OCI-LY7 (cell line): ENCODE results near the gene ZMPSTE24. TPM values are rescaled to one million over a fixed set of nuclear protein-coding genes. Genes with fewer than 3 reads are reported as not detected.
"Not testable (repeated sequence)": the region's sequence is repeated elsewhere in the genome, so short reads cannot be mapped to it uniquely, and the experiment has no call there.

Experiments used
- BruUV-seq: library from RNA; stranded (reverse); fragments of 400-500 nt; replicated peaks from 2 replicates; lab custom pipeline; 2021; lab: Mats Ljungman, UMichigan
- CTCF ChIA-PET: fragments of 300-600 bp; sonication (Branson Sonifier 250); formaldehyde crosslinking; loops from one replicate; lab custom pipeline; 2022; ENCODE audit warnings: antibody characterized with exemption; ENCODE audit not compliant: unreplicated experiment; lab: Charles Lee
- POLR2A ChIA-PET: fragments of 300-600 bp; sonication (Branson Sonifier 250); formaldehyde crosslinking; loops from one replicate; lab custom pipeline; 2022; ENCODE audit warnings: antibody characterized with exemption; lab: Charles Lee
- DNase-seq: peaks from one replicate; pipeline ENCODE4 v3.0.0-alpha.2; 2015; ENCODE audit warnings: low spot score
- H2AFZ ChIP-seq: fragments of 200-600 bp; sonication (generic), shearing (Covaris generic); 2 replicates; pipeline ENCODE4 v1.6.1; 2014; ENCODE audit warnings: mild to moderate bottlenecking, antibody characterized with exemption, low read length, moderate library complexity
- H3K27ac ChIP-seq: fragments of 200-600 bp; sonication (generic); 2 replicates; pipeline ENCODE4 v1.5.1; 2014; ENCODE audit warnings: mixed run types, low read depth, mild to moderate bottlenecking, moderate library complexity, low read length, inconsistent platforms; ENCODE audit not compliant: poor library complexity, severe bottlenecking
- H3K36me3 ChIP-seq: fragments of 200-600 bp; sonication (generic); 2 replicates; pipeline ENCODE4 v1.6.1; 2014; ENCODE audit warnings: mild to moderate bottlenecking, antibody characterized with exemption, low read length, moderate library complexity, mixed read lengths; ENCODE audit not compliant: insufficient read depth
- H3K4me1 ChIP-seq: fragments of 200-600 bp; sonication (generic); 2 replicates; pipeline ENCODE4 v1.5.1; 2014; ENCODE audit warnings: mild to moderate bottlenecking, low read length; ENCODE audit not compliant: insufficient read depth, poor library complexity, severe bottlenecking
- H3K4me2 ChIP-seq: fragments of 200-600 bp; sonication (generic); 2 replicates; pipeline ENCODE4 v1.6.1; 2014; ENCODE audit warnings: mild to moderate bottlenecking, low read length
- H3K4me3 ChIP-seq: fragments of 200-600 bp; sonication (generic); 2 replicates; pipeline ENCODE4 v1.5.1; 2014; ENCODE audit warnings: mild to moderate bottlenecking, low read depth, low read length; ENCODE audit not compliant: poor library complexity, severe bottlenecking
- H3K79me2 ChIP-seq: fragments of 200-600 bp; sonication (generic); 2 replicates; pipeline ENCODE4 v1.6.1; 2016; ENCODE audit warnings: low read depth, mild to moderate bottlenecking, low read length, moderate library complexity, mixed read lengths; ENCODE audit not compliant: insufficient read depth
- H3K9me2 ChIP-seq: fragments of 200-600 bp; sonication (generic); 2 replicates; pipeline ENCODE4 v1.6.1; 2016; ENCODE audit warnings: mild to moderate bottlenecking, low read length, mixed read lengths; ENCODE audit not compliant: insufficient read depth
- H3K9me3 ChIP-seq: fragments of 200-600 bp; sonication (generic); 2 replicates; pipeline ENCODE4 v1.6.1; 2014; ENCODE audit warnings: mild to moderate bottlenecking, mixed run types, low read length, mixed read lengths
- H4K20me1 ChIP-seq: fragments of 200-600 bp; sonication (generic); 2 replicates; pipeline ENCODE4 v1.6.1; 2014; ENCODE audit warnings: mild to moderate bottlenecking, antibody characterized with exemption, low read length, moderate library complexity, mixed read lengths; ENCODE audit not compliant: insufficient read depth
- CTCF ChIP-seq: fragments of 200-600 bp; sonication (generic); conservative IDR thresholded peaks from 2 replicates; pipeline ENCODE4 v1.5.1; 2014; ENCODE audit warnings: mild to moderate bottlenecking, antibody characterized with exemption, low read length, moderate library complexity, mixed read lengths
- EZH2phosphoT487 ChIP-seq: fragments of 200-600 bp; sonication (generic); IDR thresholded peaks from 2 replicates; pipeline ENCODE4 v1.6.1; 2018; ENCODE audit warnings: low read depth, borderline replicate concordance, mild to moderate bottlenecking, mixed run types, antibody characterized with exemption, low read length, moderate library complexity, mixed read lengths
- intact Hi-C: fragments of 100-400 bp; cut with micrococcal nuclease; formaldehyde crosslinking; loops from one replicate; pipeline ENCODE4 v1.10.0; 2022; ENCODE audit not compliant: unreplicated experiment
- total RNA-seq, 2 experiments: library from RNA; depleted of rRNA in 1 of 2; stranded (reverse); fragments of >200 nt in 1 of 2; shearing (Covaris generic) in 1 of 2; gene quantifications; 2 replicates each; pipeline ENCODE4 v1.2.3, GENCODE V29; 2014 to 2022

The ZMPSTE24 gene
- total RNA-seq, 2 experiments from 2014 or later = 15.8 to 24.3 TPM

GRCh38 chr1:40218333-40218732 lies 39.7 kb upstream of the ZMPSTE24 start:
- no peak overlapping the region for H2AFZ ChIP-seq
- H3K9me3 ChIP-seq = no peaks in the 10 kb centered on the region
- intact Hi-C loops = no loop called here
- H3K4me1 ChIP-seq = peaks cover 25% of the 10 kb centered on the region
- ChIA-PET POLR2A (interaction anchor here (0.6 to 1.9 kb wide), 4 partner anchors 13 to 18 kb away, joined by 3 to 8 read pairs (median 4); no protein-coding TSS in a partner anchor), CTCF (interaction anchor here (0.6 kb wide), 1 partner anchor 18 kb away, joined by 3 read pairs; no protein-coding TSS in a partner anchor)
- no peaks in the 10 kb centered on the region for H4K20me1 ChIP-seq
- H3K4me2 ChIP-seq = no peak overlapping the region
- BruUV-seq = no TSS peak
- no peak overlapping the region for H3K27ac ChIP-seq
- no peak overlapping the region for H3K4me3 ChIP-seq
- no peaks in the 10 kb centered on the region for H3K9me2 ChIP-seq
- DNase-seq = no peak
- TF ChIP-seq CTCF (no peak), EZH2phosphoT487 (no peak)
- H3K79me2 ChIP-seq = no peaks in the 10 kb centered on the region
- peaks cover 58% of the 10 kb centered on the region for H3K36me3 ChIP-seq

- BruUV-seq, H3K9me2 ChIP-seq, H3K27ac ChIP-seq, intact Hi-C loops, H3K79me2 ChIP-seq, CTCF ChIA-PET, H3K9me3 ChIP-seq, H2AFZ ChIP-seq, DNase-seq, H3K4me3 ChIP-seq, H3K4me2 ChIP-seq, H4K20me1 ChIP-seq: not testable (repeated sequence)
- H3K36me3 ChIP-seq = peaks cover 51% of the 10 kb centered on the region
- POLR2A ChIA-PET = interaction anchor here (0.7 to 1.4 kb wide), 4 partner anchors 10 to 22 kb away, joined by 3 to 8 read pairs (median 4); no protein-coding TSS in a partner anchor
- peaks cover 39% of the 10 kb centered on the region for H3K4me1 ChIP-seq
These were observed 36.5 kb upstream of the ZMPSTE24 start for GRCh38 chr1:40221471-40221905.

- peaks cover 49% of the 10 kb centered on the region for H3K36me3 ChIP-seq
- H3K9me2 ChIP-seq = no peaks in the 10 kb centered on the region
- intact Hi-C loops = no loop called here
- H3K9me3 ChIP-seq = no peaks in the 10 kb centered on the region
- POLR2A ChIA-PET = interaction anchor here (0.7 to 1.4 kb wide), 4 partner anchors 10 to 22 kb away, joined by 3 to 8 read pairs (median 4); no protein-coding TSS in a partner anchor
- no peak for TF ChIP-seq CTCF
- no peak for TF ChIP-seq EZH2phosphoT487
- CTCF ChIA-PET = no interaction called here
- no peak overlapping the region for H3K4me2 ChIP-seq
- BruUV-seq = no TSS peak
- no peak for DNase-seq
- H2AFZ ChIP-seq = no peak overlapping the region
- no peaks in the 10 kb centered on the region for H4K20me1 ChIP-seq
- no peak overlapping the region for H3K27ac ChIP-seq
- no peaks in the 10 kb centered on the region for H3K79me2 ChIP-seq
- peaks cover 39% of the 10 kb centered on the region for H3K4me1 ChIP-seq
- H3K4me3 ChIP-seq = no peak overlapping the region
These were observed 35.9 kb upstream of the ZMPSTE24 start for GRCh38 chr1:40221977-40222772.
